WI38 (cell line): ENCODE measurements around the gene TMCC1.
A peak's percentile ranks its signal among the peaks of the same experiment; 100 is the strongest.
"Not testable (repeated sequence)": the region's sequence is repeated elsewhere in the genome, so short reads cannot be mapped to it uniquely, and the experiment has no call there.

Source experiments
- H3K4me3 ChIP-seq: 2 replicates; pipeline ENCODE4 v1.5.1; 2011; ENCODE audit warnings: low read depth, mild to moderate bottlenecking, control low read depth, low read length
- CTCF ChIP-seq: IDR thresholded peaks from 2 replicates; pipeline ENCODE4 v1.5.1; 2012; ENCODE audit warnings: low read depth, mild to moderate bottlenecking, control low read depth, low read length

Gene TMCC1

DNA sequence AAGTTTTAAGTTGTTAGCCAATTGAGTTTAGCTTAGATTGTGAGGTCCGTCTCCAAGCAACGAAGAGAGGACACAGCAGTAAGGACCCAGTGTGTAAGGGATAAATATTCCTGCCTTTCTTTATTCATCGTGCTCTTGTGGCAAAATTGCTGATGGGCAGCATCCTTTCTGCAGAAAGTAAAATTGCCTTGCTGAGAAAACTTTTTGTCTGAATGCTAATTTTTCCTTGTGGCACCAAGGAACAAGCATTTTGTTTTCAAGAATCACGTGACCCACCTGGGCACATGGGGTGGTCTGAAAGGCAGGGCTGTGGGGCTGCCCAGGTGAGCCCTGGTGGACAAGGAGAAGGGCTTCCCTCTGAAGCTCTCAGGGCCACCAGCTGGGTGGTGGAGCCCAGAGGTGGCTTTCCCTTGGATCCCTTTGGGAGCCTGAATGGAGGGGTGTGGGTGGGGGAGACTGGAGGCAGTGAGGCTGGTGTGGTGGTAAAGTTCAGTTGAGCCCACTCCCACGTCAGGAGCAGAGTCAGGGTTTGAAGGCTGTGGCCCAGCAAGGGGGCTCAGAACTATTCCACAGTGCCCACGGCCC is 24.0 kb upstream of the TMCC1 start:
- TF ChIP-seq CTCF, result no peak
- H3K4me3 ChIP-seq, result no peak overlapping the region

GRCh38 chr3:129913618-129914017 is 20.1 kb upstream of the TMCC1 start:
- no peak overlapping the region for H3K4me3 ChIP-seq
- no peak for TF ChIP-seq CTCF

DNA sequence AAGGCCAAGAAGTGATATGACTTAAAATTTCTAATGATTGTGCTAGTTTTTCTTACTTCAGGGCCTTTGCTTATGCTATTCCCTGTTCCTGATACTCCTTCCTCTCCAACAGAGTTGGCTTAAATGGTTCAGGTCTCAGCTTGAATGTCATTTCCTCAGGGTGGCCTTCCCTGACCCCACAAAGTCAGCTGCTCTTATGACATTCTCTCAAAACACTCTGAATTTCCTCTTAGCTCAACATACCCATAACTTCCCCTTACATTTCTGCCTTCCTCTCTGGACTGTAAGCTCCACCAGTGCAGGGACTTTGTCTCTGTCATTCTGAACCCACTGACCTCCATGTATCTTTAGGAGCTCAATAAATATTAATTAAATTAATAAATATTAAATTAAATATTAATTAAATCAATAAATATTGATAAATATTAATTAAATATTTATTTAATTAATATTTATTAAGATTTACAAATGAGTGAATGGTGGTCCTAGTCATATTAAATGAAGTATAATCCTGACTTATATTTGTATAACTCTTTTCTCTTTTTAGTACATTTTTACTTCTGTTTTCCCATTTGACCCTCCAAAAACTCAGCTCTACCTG is 17.9 kb upstream of the TMCC1 start:
- TF ChIP-seq CTCF, result no peak
- no peak overlapping the region for H3K4me3 ChIP-seq

DNA sequence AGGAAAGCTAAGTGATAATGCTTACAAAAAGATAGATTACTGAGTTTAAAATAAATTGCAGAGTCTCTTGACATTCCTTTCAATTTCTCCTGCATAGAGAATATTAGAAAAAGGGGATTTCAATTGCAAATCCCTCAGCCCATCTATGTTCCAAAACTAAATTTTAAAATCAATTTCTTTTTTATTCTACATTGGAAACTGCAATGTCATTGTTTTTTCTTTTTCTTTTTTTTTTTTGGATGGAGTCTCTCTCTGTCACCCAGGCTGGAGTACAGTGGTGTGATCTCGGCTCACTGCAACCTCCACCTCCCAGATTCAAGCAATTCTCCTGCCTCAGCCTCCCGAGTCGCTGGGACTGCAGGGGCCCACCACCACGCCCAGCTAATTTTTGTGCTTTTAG is 15.7 kb upstream of the TMCC1 start:
- not testable (repeated sequence) for H3K4me3 ChIP-seq

DNA sequence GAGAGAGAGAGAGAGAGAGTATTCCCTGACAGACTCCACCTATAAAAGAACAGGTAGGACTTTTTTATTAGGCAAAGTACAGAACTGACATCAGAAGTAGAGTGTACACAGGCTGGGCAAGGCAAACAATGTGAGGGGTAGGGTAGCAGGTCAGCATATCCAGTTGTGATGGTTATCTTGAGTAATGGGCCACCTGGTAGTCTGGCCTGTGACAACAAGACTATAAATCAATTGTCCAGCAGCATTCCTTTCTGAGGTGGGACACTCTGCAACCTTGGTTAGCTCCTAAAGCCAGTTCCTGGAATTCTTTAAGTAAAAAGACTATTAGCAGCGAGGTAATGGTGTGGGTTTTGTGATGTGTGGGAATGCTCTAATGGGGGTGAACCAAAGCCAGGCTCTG is 14.9 kb upstream of the TMCC1 start:
- TF ChIP-seq CTCF, result no peak
- H3K4me3 ChIP-seq, result no peak overlapping the region

- H3K4me3 ChIP-seq, result not testable (repeated sequence)
Measured at GRCh38 chr3:129901272-129901671, 7.8 kb upstream of the TMCC1 start.

DNA sequence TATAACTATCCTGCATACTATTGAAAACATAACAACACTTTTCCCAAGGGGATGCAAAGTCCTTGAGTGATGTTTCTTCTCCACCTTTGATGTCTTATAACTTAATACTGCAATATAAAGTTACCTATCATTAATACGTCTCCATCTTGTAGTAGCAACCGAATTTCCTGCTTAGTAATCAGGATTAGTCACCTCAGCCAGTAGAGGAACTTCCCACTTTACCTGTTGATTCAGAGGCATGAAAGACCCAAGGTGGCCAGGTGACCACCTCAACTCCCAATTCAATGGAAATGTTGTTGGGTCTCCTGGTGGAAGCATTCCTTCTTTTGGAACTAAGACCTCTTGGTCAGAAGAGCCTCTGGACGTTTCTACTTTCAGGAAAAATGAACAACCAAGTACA is 3.5 kb upstream of the TMCC1 start:
- H3K4me3 ChIP-seq, result no peak overlapping the region
- no peak for TF ChIP-seq CTCF

- H3K4me3 ChIP-seq, result peak overlapping the region; percentile 85
- no peak for TF ChIP-seq CTCF
Measured at GRCh38 chr3:129892857-129893580, 492 bp downstream of the TMCC1 start.
